GM12864 (cell line): Measurements from ENCODE around the gene NACC2.

ENCODE experiments used
- DNase-seq: peaks from one replicate; pipeline ENCODE4 v3.0.0-alpha.2; 2011; ENCODE audit warnings: low read depth
- H3K4me3 ChIP-seq: 2 replicates; pipeline ENCODE4 v1.5.1; 2011; ENCODE audit warnings: mild to moderate bottlenecking, low read depth, low read length, control low read depth
- CTCF ChIP-seq: IDR thresholded peaks from 2 replicates; pipeline ENCODE4 v1.5.1; 2011; ENCODE audit warnings: low read depth, mild to moderate bottlenecking, moderate library complexity, low read length, control low read depth, inconsistent platforms; ENCODE audit errors: missing control alignments

Gene NACC2

GRCh38 chr9:136010615-136011361 is 84.3 kb downstream of the NACC2 start:
- TF ChIP-seq CTCF = no peak
- no peak for DNase-seq
- no peak overlapping the region for H3K4me3 ChIP-seq

- DNase-seq = no peak
- no peak for TF ChIP-seq CTCF
- H3K4me3 ChIP-seq = no peak overlapping the region
Observed at GRCh38 chr9:136010176-136010575, 84.9 kb downstream of the NACC2 start.

- DNase-seq = no peak
- no peak for TF ChIP-seq CTCF
Observed at GRCh38 chr9:136009516-136009915, 85.6 kb downstream of the NACC2 start.

GRCh38 chr9:136008693-136008997 is 86.4 kb downstream of the NACC2 start:
- TF ChIP-seq CTCF = no peak
- DNase-seq = no peak
- no peak overlapping the region for H3K4me3 ChIP-seq

More at GRCh38 chr9:136009516-136009915, 85.6 kb downstream of the NACC2 start:
- H3K4me3 ChIP-seq = no peak overlapping the region

GRCh38 chr9:136007934-136008692 is 87.0 kb downstream of the NACC2 start:
- no peak for TF ChIP-seq CTCF
- no peak for DNase-seq
- no peak overlapping the region for H3K4me3 ChIP-seq

- TF ChIP-seq CTCF = no peak
- no peak for DNase-seq
- no peak overlapping the region for H3K4me3 ChIP-seq
Observed at GRCh38 chr9:136007276-136007933, 87.7 kb downstream of the NACC2 start.
